WTC11 (cell line): ENCODE measurements around the gene NACC2. TPM values are rescaled to one million over a fixed set of nuclear protein-coding genes. Genes with fewer than 3 reads are reported as not detected.

Experiments used
- ATAC-seq: fragments of 200-7000 bp; cut with Tn5 transposase; 2 replicates; pipeline ENCODE4 v1.10.0; 2021; ENCODE audit warnings: mild to moderate bottlenecking, moderate library complexity
- CTCF ChIA-PET: fragments of 300-600 bp; sonication (Branson Sonifier 250); formaldehyde crosslinking; loops from one replicate; lab custom pipeline; 2021; ENCODE audit warnings: antibody characterized with exemption; lab: Charles Lee
- POLR2A ChIA-PET: fragments of 350-600 bp; sonication (Branson Sonifier 250); formaldehyde crosslinking; loops from one replicate; lab custom pipeline; 2021; ENCODE audit warnings: antibody characterized with exemption; lab: Charles Lee
- DNase-seq: peaks from one replicate; pipeline ENCODE4 v3.0.0; 2021; ENCODE audit warnings: low spot score
- H3K27ac Mint-ChIP-seq: 2 replicates; pipeline ENCODE4 v1.8.0; 2021; ENCODE audit warnings: mixed read lengths
- H3K27me3 Mint-ChIP-seq: 2 replicates; pipeline ENCODE4 v1.8.0; 2021; ENCODE audit warnings: low read depth, mild to moderate bottlenecking, moderate library complexity, mixed read lengths
- H3K36me3 Mint-ChIP-seq: 2 replicates; pipeline ENCODE4 v1.8.0; 2021; ENCODE audit warnings: mixed read lengths
- H3K4me1 Mint-ChIP-seq: 2 replicates; pipeline ENCODE4 v1.8.0; 2022; ENCODE audit warnings: mixed read lengths
- H3K4me3 Mint-ChIP-seq: 2 replicates; pipeline ENCODE4 v1.8.0; 2021; ENCODE audit warnings: mild to moderate bottlenecking, moderate library complexity, mixed read lengths
- H3K9me3 Mint-ChIP-seq: 2 replicates; pipeline ENCODE4 v1.8.0; 2021; ENCODE audit warnings: mixed read lengths
- CREB1 ChIP-seq: sonication (generic); formaldehyde crosslinking; IDR thresholded peaks from 2 replicates; pipeline ENCODE4 v1.8.0; 2023; ENCODE audit warnings: mild to moderate bottlenecking, missing genetic modification reagents
- ELF4 ChIP-seq: sonication (generic); formaldehyde crosslinking; IDR thresholded peaks from 2 replicates; pipeline ENCODE4 v1.8.1; 2022; ENCODE audit warnings: low read depth, mild to moderate bottlenecking, moderate library complexity, missing genetic modification reagents
- FOXJ3 ChIP-seq: sonication (generic); formaldehyde crosslinking; IDR thresholded peaks from 2 replicates; pipeline ENCODE4 v1.9.0; 2021; ENCODE audit warnings: missing genetic modification reagents, mild to moderate bottlenecking, borderline replicate concordance
- GABPB1 ChIP-seq: sonication (generic); formaldehyde crosslinking; IDR thresholded peaks from 2 replicates; pipeline ENCODE4 v1.8.1; 2023; ENCODE audit warnings: mild to moderate bottlenecking, missing genetic modification reagents
- JUN ChIP-seq: sonication (generic); formaldehyde crosslinking; IDR thresholded peaks from 2 replicates; pipeline ENCODE4 v1.8.0; 2023; ENCODE audit warnings: mild to moderate bottlenecking, missing genetic modification reagents
- MXD4 ChIP-seq: fragments of 250-450 bp; sonication (Bioruptor Pico); IDR thresholded peaks from 2 replicates; pipeline ENCODE4 v1.8.0; 2021; ENCODE audit warnings: mild to moderate bottlenecking, moderate library complexity, borderline replicate concordance
- NFATC4 ChIP-seq: fragments of 250-450 bp; sonication (Bioruptor Pico); IDR thresholded peaks from 2 replicates; pipeline ENCODE4 v1.9.0; 2021; ENCODE audit warnings: mild to moderate bottlenecking
- SP1 ChIP-seq: sonication (generic); formaldehyde crosslinking; conservative IDR thresholded peaks from 2 replicates; pipeline ENCODE4 v1.8.1; 2022; ENCODE audit warnings: missing genetic modification reagents
- TEAD1 ChIP-seq: sonication (generic); formaldehyde crosslinking; IDR thresholded peaks from 2 replicates; pipeline ENCODE4 v1.8.0; 2022; ENCODE audit warnings: mild to moderate bottlenecking, missing genetic modification reagents
- ZNF138 ChIP-seq: sonication (generic); formaldehyde crosslinking; conservative IDR thresholded peaks from 2 replicates; pipeline ENCODE4 v1.8.1; 2022; ENCODE audit warnings: mild to moderate bottlenecking, moderate library complexity, missing genetic modification reagents
- ZNF232 ChIP-seq: sonication (generic); formaldehyde crosslinking; IDR thresholded peaks from 2 replicates; pipeline ENCODE4 v1.8.0; 2022; ENCODE audit warnings: mild to moderate bottlenecking, missing genetic modification reagents
- ZNF396 ChIP-seq: fragments of 250-450 bp; sonication (Bioruptor Pico); IDR thresholded peaks from 2 replicates; pipeline ENCODE4 v1.8.0; 2021; ENCODE audit warnings: mild to moderate bottlenecking, moderate library complexity, borderline replicate concordance
- ZNF416 ChIP-seq: fragments of 250-450 bp; sonication (Bioruptor Pico); IDR thresholded peaks from 2 replicates; pipeline ENCODE4 v1.9.0; 2021; ENCODE audit warnings: mild to moderate bottlenecking, inconsistent platforms
- total RNA-seq: library from RNA; stranded (reverse); gene quantifications from 3 replicates; pipeline ENCODE4 v1.2.3, GENCODE V29; 2021
- TF ChIP-seq, protein P1 (sequence below): sonication (generic); formaldehyde crosslinking; IDR thresholded peaks from 2 replicates; pipeline ENCODE4 v1.8.1; 2022; ENCODE audit warnings: mild to moderate bottlenecking, moderate library complexity, missing genetic modification reagents
- TF ChIP-seq, protein P2 (sequence below): sonication (generic); formaldehyde crosslinking; IDR thresholded peaks from 2 replicates; pipeline ENCODE4 v1.8.1; 2023; ENCODE audit warnings: mild to moderate bottlenecking, missing genetic modification reagents
- TF ChIP-seq, protein P3 (sequence below): sonication (generic); formaldehyde crosslinking; IDR thresholded peaks from 2 replicates; pipeline ENCODE4 v1.8.0; 2022; ENCODE audit warnings: mild to moderate bottlenecking, missing genetic modification reagents
- TF ChIP-seq, protein P4 (sequence below): sonication (generic); formaldehyde crosslinking; IDR thresholded peaks from 2 replicates; pipeline ENCODE4 v1.8.1; 2023; ENCODE audit warnings: mild to moderate bottlenecking, missing genetic modification reagents
- TF ChIP-seq, protein P5 (sequence below): sonication (generic); formaldehyde crosslinking; IDR thresholded peaks from 2 replicates; pipeline ENCODE4 v1.8.0; 2023; ENCODE audit warnings: missing genetic modification reagents
- TF ChIP-seq, protein P6 (sequence below): fragments of 250-450 bp; sonication (Bioruptor Pico); conservative IDR thresholded peaks from 2 replicates; pipeline ENCODE4 v1.9.0; 2021; ENCODE audit warnings: mild to moderate bottlenecking
- TF ChIP-seq, protein P7 (sequence below): sonication (generic); formaldehyde crosslinking; IDR thresholded peaks from 2 replicates; pipeline ENCODE4 v1.8.0; 2022; ENCODE audit warnings: mild to moderate bottlenecking, missing genetic modification reagents
- TF ChIP-seq, protein P8 (sequence below): fragments of 250-450 bp; sonication (Bioruptor Pico); IDR thresholded peaks from 2 replicates; pipeline ENCODE4 v1.8.0; 2021; ENCODE audit warnings: mild to moderate bottlenecking

Gene NACC2
- total RNA-seq, 1 experiment from 2014 or later, result 17.1 TPM

DNA sequence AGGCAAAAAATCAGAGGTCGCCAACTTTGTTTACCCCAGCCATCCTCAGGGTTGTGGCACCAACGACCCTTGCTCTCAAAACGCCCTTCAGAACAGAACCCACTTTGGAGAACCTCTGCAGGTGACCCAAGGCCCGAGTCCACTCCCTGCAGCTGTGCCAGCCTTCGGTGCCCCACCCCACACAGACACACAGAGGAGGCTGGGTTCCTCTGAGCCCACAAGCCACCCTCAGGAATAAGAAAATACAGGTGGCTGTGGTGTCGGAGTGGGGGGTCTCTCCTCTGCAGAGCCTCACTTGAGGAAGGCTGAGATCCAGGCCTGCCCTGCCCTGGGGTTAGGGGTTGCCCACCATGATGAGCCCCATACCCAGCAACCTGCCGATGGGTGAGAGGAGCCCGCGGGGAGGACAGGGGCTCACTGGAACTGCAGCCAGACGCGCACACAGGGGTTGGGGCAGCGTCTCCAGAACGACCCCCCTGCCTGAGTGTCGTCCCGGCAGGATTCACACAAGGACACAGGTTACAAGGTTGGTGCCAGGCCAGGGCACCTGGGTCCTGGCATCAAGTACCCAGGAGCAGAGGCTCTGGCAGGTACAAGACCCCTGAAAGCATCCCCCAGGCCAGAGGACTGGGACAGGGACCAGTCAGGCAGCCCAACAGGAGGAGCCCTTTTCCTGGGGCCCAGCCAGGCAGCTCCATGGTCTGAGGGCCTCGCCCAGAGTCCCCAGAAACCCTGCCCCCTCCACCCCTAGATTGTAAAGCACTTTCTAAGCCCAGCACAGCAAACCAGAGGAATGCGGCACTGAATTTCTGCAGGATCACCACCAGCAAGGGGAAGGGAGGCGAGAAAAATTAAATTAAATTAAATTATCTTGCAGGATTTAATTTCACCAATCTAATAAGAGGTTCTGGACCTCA lies 40.0 kb downstream of the NACC2 start (continued):
- TF ChIP-seq NFATC4 (CRISPR knock-in tag), result no peak
- TF ChIP-seq MXD4 (CRISPR knock-in tag), result no peak
- TF ChIP-seq, protein P1, sequence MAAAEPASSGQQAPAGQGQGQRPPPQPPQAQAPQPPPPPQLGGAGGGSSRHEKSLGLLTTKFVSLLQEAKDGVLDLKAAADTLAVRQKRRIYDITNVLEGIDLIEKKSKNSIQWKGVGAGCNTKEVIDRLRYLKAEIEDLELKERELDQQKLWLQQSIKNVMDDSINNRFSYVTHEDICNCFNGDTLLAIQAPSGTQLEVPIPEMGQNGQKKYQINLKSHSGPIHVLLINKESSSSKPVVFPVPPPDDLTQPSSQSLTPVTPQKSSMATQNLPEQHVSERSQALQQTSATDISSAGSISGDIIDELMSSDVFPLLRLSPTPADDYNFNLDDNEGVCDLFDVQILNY (CRISPR knock-in tag), result no peak

DNA sequence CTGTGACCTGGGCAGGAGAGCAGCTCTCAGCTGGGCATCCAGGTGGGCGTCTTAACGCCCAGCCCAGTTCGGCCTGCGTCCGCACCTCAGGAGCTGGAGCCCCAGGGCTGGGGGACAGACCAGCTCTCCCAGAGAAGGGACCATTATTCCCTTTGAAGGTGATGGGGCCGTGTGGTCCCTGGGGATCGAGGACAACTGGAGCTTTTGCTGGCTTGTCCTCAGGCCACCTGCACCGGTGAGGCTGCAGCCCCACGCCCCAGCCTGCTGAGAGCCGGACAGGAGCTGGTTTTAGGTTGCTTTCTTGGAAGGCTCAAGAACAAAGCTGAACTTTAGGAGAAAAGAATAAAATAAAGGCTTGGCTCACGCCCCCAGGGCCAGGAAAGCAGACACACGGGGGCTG lies 40.9 kb downstream of the NACC2 start:
- no peak overlapping the region for H3K27ac Mint-ChIP-seq
- CTCF ChIA-PET, result interaction anchor here (0.8 to 1.5 kb wide), 3 partner anchors 36 to 69 kb away, joined by 3 to 7 read pairs (median 3); no protein-coding TSS in a partner anchor
- H3K4me3 Mint-ChIP-seq, result no peak overlapping the region

More for the DNA sequence above, 40.9 kb downstream of the NACC2 start:
- H3K9me3 Mint-ChIP-seq, result no peaks in the 10 kb centered on the region
- no peaks in the 10 kb centered on the region for H3K36me3 Mint-ChIP-seq
- no peaks in the 10 kb centered on the region for H3K27me3 Mint-ChIP-seq
- no peak for ATAC-seq
- DNase-seq, result no peak
- POLR2A ChIA-PET, result no interaction called here
- TF ChIP-seq, protein P2, sequence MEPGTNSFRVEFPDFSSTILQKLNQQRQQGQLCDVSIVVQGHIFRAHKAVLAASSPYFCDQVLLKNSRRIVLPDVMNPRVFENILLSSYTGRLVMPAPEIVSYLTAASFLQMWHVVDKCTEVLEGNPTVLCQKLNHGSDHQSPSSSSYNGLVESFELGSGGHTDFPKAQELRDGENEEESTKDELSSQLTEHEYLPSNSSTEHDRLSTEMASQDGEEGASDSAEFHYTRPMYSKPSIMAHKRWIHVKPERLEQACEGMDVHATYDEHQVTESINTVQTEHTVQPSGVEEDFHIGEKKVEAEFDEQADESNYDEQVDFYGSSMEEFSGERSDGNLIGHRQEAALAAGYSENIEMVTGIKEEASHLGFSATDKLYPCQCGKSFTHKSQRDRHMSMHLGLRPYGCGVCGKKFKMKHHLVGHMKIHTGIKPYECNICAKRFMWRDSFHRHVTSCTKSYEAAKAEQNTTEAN (CRISPR knock-in tag), result no peak
- no peak for TF ChIP-seq CREB1
- no peak for TF ChIP-seq MXD4 (CRISPR knock-in tag)
- TF ChIP-seq, protein P3, sequence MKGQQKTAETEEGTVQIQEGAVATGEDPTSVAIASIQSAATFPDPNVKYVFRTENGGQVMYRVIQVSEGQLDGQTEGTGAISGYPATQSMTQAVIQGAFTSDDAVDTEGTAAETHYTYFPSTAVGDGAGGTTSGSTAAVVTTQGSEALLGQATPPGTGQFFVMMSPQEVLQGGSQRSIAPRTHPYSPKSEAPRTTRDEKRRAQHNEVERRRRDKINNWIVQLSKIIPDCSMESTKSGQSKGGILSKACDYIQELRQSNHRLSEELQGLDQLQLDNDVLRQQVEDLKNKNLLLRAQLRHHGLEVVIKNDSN (CRISPR knock-in tag), result no peak
- no peak for TF ChIP-seq ZNF232 (CRISPR knock-in tag)
- TF ChIP-seq, protein P4, sequence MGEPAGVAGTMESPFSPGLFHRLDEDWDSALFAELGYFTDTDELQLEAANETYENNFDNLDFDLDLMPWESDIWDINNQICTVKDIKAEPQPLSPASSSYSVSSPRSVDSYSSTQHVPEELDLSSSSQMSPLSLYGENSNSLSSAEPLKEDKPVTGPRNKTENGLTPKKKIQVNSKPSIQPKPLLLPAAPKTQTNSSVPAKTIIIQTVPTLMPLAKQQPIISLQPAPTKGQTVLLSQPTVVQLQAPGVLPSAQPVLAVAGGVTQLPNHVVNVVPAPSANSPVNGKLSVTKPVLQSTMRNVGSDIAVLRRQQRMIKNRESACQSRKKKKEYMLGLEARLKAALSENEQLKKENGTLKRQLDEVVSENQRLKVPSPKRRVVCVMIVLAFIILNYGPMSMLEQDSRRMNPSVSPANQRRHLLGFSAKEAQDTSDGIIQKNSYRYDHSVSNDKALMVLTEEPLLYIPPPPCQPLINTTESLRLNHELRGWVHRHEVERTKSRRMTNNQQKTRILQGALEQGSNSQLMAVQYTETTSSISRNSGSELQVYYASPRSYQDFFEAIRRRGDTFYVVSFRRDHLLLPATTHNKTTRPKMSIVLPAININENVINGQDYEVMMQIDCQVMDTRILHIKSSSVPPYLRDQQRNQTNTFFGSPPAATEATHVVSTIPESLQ (CRISPR knock-in tag), result no peak
- TF ChIP-seq TEAD1, result no peak
- TF ChIP-seq ZNF138 (CRISPR knock-in tag), result no peak
- TF ChIP-seq ELF4 (CRISPR knock-in tag), result no peak
- no peak for TF ChIP-seq ZNF396 (CRISPR knock-in tag)
- TF ChIP-seq, protein P1 (CRISPR knock-in tag), result no peak
- TF ChIP-seq, protein P5, sequence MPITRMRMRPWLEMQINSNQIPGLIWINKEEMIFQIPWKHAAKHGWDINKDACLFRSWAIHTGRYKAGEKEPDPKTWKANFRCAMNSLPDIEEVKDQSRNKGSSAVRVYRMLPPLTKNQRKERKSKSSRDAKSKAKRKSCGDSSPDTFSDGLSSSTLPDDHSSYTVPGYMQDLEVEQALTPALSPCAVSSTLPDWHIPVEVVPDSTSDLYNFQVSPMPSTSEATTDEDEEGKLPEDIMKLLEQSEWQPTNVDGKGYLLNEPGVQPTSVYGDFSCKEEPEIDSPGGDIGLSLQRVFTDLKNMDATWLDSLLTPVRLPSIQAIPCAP (CRISPR knock-in tag), result no peak
- no peak for TF ChIP-seq ZNF416 (CRISPR knock-in tag)
- TF ChIP-seq, protein P6, sequence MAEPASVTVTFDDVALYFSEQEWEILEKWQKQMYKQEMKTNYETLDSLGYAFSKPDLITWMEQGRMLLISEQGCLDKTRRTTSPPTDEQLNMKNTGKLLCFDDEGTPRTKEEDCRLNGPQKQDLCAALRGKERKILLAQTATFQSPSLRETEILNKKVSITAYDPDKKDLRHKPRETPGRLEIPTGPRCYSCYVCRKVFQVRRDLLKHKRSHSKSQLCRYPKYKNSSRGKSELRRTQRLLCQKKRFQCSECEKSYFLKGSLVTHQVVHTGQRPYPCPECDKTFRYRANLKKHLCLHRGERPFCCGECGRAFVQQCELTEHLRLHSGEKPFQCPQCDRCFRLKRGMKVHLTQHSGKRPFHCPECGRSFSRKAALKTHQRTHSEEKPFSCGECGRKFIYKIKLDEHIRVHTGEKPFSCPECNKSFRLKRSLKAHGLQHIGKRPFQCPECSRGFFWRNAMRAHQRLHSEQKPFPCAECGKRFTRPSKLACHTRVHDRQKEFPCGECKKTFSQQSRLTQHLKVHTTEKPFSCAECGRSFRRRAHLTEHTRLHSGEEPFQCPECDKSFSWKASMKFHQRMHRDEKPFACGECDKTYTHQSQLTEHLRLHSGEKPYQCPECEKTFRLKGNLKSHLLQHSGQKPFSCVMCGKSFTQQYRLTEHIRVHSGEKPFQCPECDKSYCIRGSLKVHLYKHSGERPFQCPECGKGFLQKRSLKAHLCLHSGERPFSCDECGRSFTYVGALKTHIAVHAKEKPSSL (CRISPR knock-in tag), result no peak
- no peak for TF ChIP-seq JUN (CRISPR knock-in tag)
- TF ChIP-seq, protein P7, sequence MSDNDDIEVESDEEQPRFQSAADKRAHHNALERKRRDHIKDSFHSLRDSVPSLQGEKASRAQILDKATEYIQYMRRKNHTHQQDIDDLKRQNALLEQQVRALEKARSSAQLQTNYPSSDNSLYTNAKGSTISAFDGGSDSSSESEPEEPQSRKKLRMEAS (CRISPR knock-in tag), result no peak
- no peak for TF ChIP-seq FOXJ3
- TF ChIP-seq, protein P8, sequence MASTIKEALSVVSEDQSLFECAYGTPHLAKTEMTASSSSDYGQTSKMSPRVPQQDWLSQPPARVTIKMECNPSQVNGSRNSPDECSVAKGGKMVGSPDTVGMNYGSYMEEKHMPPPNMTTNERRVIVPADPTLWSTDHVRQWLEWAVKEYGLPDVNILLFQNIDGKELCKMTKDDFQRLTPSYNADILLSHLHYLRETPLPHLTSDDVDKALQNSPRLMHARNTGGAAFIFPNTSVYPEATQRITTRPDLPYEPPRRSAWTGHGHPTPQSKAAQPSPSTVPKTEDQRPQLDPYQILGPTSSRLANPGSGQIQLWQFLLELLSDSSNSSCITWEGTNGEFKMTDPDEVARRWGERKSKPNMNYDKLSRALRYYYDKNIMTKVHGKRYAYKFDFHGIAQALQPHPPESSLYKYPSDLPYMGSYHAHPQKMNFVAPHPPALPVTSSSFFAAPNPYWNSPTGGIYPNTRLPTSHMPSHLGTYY (CRISPR knock-in tag), result no peak
- TF ChIP-seq SP1, result no peak
- TF ChIP-seq GABPB1 (CRISPR knock-in tag), result no peak
- TF ChIP-seq, all 79 proteins: peak for 0
- peaks cover 41% of the 10 kb centered on the region for H3K4me1 Mint-ChIP-seq
